ENCODE results near the gene EIF4G3. TPM values are rescaled to one million over a fixed set of nuclear protein-coding genes. Genes with fewer than 3 reads are reported as not detected.

The EIF4G3 gene
- total and polyA plus RNA-seq, 9 of the 15 experiments (the other 6 are each of a cell fraction or from before 2014, with no cell fraction given), result 6.7 to 40.5 (median 32.1) TPM

- TF ChIP-seq ZNF12 (CRISPR knock-in tag; IDR thresholded peaks at IDR 0.05) (no peak), POLR3A (IDR thresholded peaks at IDR 0.05; ENCODE audit: borderline replicate concordance, extremely low read depth, insufficient read depth, insufficient read length) (no peak), PCBP1 (IDR thresholded peaks at IDR 0.05; ENCODE audit: low read depth, low read length, poor library complexity, severe bottlenecking) (peak; percentile 11), GATAD2B (IDR thresholded peaks at IDR 0.05; ENCODE audit: borderline replicate concordance) (peak; percentile 88; the same call in 1 of the 2 replicates), ESRRB (CRISPR knock-in tag; IDR thresholded peaks at IDR 0.05; ENCODE audit: borderline replicate concordance) (no peak), XRCC3 (IDR thresholded peaks at IDR 0.05) (no peak), ZBTB34 (CRISPR knock-in tag; IDR thresholded peaks at IDR 0.05) (no peak), MNT (conservative IDR thresholded peaks at IDR 0.05) (peak; percentile 11 to 19; a peak in 2 of 4 replicates), MAFG (tag; conservative IDR thresholded peaks at IDR 0.05) (no peak), PHF8 (IDR thresholded peaks at IDR 0.05; ENCODE audit: borderline replicate concordance, low read length) (peak; percentile 97), SETDB1 (IDR thresholded peaks at IDR 0.05; ENCODE audit: low read length) (peak; percentile 15), KDM5B (IDR thresholded peaks at IDR 0.05; ENCODE audit: insufficient replicate concordance, low read depth, low read length) (peak; percentile 87), CBX8 (IDR thresholded peaks at IDR 0.05; ENCODE audit: borderline replicate concordance, extremely low read depth, low read depth, low read length, poor library complexity, severe bottlenecking) (no peak), FOXJ3 (CRISPR knock-in tag; IDR thresholded peaks at IDR 0.05) (no peak), SAP30 (IDR thresholded peaks at IDR 0.05; ENCODE audit: borderline replicate concordance, insufficient read depth, low read depth, low read length, poor library complexity, severe bottlenecking) (peak; percentile 44), SIN3A (IDR thresholded peaks at IDR 0.05; ENCODE audit: borderline replicate concordance in 2 of 2, control insufficient read depth in 1 of 2, low read depth in 2 of 2, low read length in 2 of 2) (peak; percentile 76 to 94; a peak in 2 of 4 replicates)
These were observed 389.5 kb downstream of the EIF4G3 start, which contains the start of gene HP1BP3 (continued) for GRCh38 chr1:20787029-20787839.

Measured in K562 (cell line).